GM23338 (cell line): ENCODE data around the gene SLC7A10. TPM values are rescaled to one million over a fixed set of nuclear protein-coding genes. Genes with fewer than 3 reads are reported as not detected.

Experiments
- ATAC-seq: fragments of 200-7000 bp; cut with Tn5 transposase; 3 replicates; pipeline ENCODE4 v1.9.1; 2020
- DNase-seq: peaks from one replicate; pipeline ENCODE4 v3.0.0-alpha.2; 2015; ENCODE audit warnings: low spot score
- H2AFZ ChIP-seq: fragments of 200-600 bp; sonication (generic); 2 replicates; pipeline ENCODE4 v1.8.0; 2016; ENCODE audit warnings: antibody characterized with exemption, mild to moderate bottlenecking, moderate library complexity
- H3F3A ChIP-seq: fragments of 200-600 bp; sonication (generic); replicated peaks from 2 replicates; pipeline ENCODE4 v1.8.0; 2017; ENCODE audit warnings: antibody characterized with exemption, mixed run types, low read depth
- H3K27ac ChIP-seq: fragments of 200-600 bp; sonication (generic); 2 replicates; pipeline ENCODE4 v1.6.1; 2016; ENCODE audit warnings: low read depth
- H3K27me3 ChIP-seq: fragments of 200-600 bp; sonication (generic); 2 replicates; pipeline ENCODE4 v1.8.0; 2016; ENCODE audit warnings: mild to moderate bottlenecking, mixed run types, moderate library complexity; ENCODE audit not compliant: insufficient read depth
- H3K36me3 ChIP-seq: fragments of 200-600 bp; sonication (generic); 2 replicates; pipeline ENCODE4 v1.8.0; 2016; ENCODE audit warnings: mild to moderate bottlenecking; ENCODE audit not compliant: insufficient read depth
- H3K4me1 ChIP-seq: fragments of 200-600 bp; sonication (generic); 2 replicates; pipeline ENCODE4 v1.8.0; 2016; ENCODE audit warnings: mild to moderate bottlenecking, moderate library complexity; ENCODE audit not compliant: insufficient read depth
- H3K4me2 ChIP-seq: fragments of 200-600 bp; sonication (generic); 2 replicates; pipeline ENCODE4 v1.7.1; 2017; ENCODE audit warnings: mixed run types
- H3K4me3 ChIP-seq: fragments of 200-600 bp; sonication (generic); 2 replicates; pipeline ENCODE4 v1.6.1; 2016; ENCODE audit warnings: mixed run types
- H3K79me2 ChIP-seq: fragments of 200-600 bp; sonication (generic); replicated peaks from 2 replicates; pipeline ENCODE4 v1.8.0; 2017; ENCODE audit warnings: mild to moderate bottlenecking; ENCODE audit not compliant: insufficient read depth
- H3K9me2 ChIP-seq: fragments of 200-600 bp; sonication (generic); 2 replicates; pipeline ENCODE4 v1.8.0; 2017; ENCODE audit not compliant: insufficient read depth
- H4K20me1 ChIP-seq: fragments of 200-600 bp; sonication (generic); replicated peaks from 2 replicates; pipeline ENCODE4 v1.8.0; 2017; ENCODE audit warnings: mild to moderate bottlenecking; ENCODE audit not compliant: insufficient read depth
- H3K27ac Mint-ChIP-seq: 2 replicates; pipeline ENCODE4 v1.8.0; 2020; ENCODE audit warnings: inconsistent platforms, mild to moderate bottlenecking, moderate library complexity, mixed read lengths
- H3K27me3 Mint-ChIP-seq: 3 replicates; pipeline ENCODE4 v1.8.0; 2022; ENCODE audit warnings: low read depth, mild to moderate bottlenecking, moderate library complexity, mixed read lengths, inconsistent platforms; ENCODE audit not compliant: insufficient read depth, poor library complexity
- H3K36me3 Mint-ChIP-seq: 3 replicates; pipeline ENCODE4 v1.8.0; 2021; ENCODE audit warnings: low read depth, mild to moderate bottlenecking, inconsistent platforms, moderate library complexity, mixed read lengths
- H3K4me1 Mint-ChIP-seq: 3 replicates; pipeline ENCODE4 v1.8.0; 2020; ENCODE audit warnings: mild to moderate bottlenecking, inconsistent platforms, mixed read lengths
- H3K4me3 Mint-ChIP-seq: 3 replicates; pipeline ENCODE4 v1.8.0; 2021; ENCODE audit warnings: moderate library complexity, mild to moderate bottlenecking, inconsistent platforms, mixed read lengths
- H3K9me3 Mint-ChIP-seq: 3 replicates; pipeline ENCODE4 v1.8.0; 2020; ENCODE audit warnings: moderate library complexity, mild to moderate bottlenecking, inconsistent platforms, mixed read lengths
- CTCF ChIP-seq, 2 experiments: fragments of 200-600 bp in 1 of 2; sonication (generic) in 1 of 2; conservative IDR thresholded peaks; 2 replicates each; pipeline versions ENCODE4 v1.5.1 to v1.6.1; 2016 to 2017; ENCODE audit warnings: antibody characterized with exemption in 2 of 2, low read depth in 2 of 2, mild to moderate bottlenecking in 2 of 2, moderate library complexity in 1 of 2
- EZH2 ChIP-seq: fragments of 200-600 bp; sonication (generic); IDR thresholded peaks from one replicate; pipeline ENCODE4 v1.8.0; 2017; ENCODE audit warnings: antibody characterized with exemption, mild to moderate bottlenecking, low read depth; ENCODE audit not compliant: unreplicated experiment
- NANOG ChIP-seq: IDR thresholded peaks from 2 replicates; pipeline ENCODE4 v1.6.1; 2016; ENCODE audit warnings: antibody characterized with exemption, borderline replicate concordance
- REST ChIP-seq: IDR thresholded peaks from one replicate; pipeline ENCODE4 v1.6.1; 2018; ENCODE audit warnings: antibody characterized with exemption; ENCODE audit not compliant: unreplicated experiment
- ZNF331 ChIP-seq: fragments of 250-450 bp; sonication (Bioruptor Pico); IDR thresholded peaks from 2 replicates; pipeline ENCODE4 v1.5.0; 2020; ENCODE audit warnings: low read depth, mild to moderate bottlenecking, moderate library complexity
- ZNF462 ChIP-seq: fragments of 250-450 bp; sonication (Bioruptor Pico); IDR thresholded peaks from 2 replicates; pipeline ENCODE4 v1.5.0; 2020; ENCODE audit warnings: mild to moderate bottlenecking, moderate library complexity
- polyA plus RNA-seq: library from polyadenylated mRNA; unstranded; fragments of >200 nt; fragmentation: Nextera tagmentation; extraction: Ambion mirVana; gene quantifications from 2 replicates; pipeline ENCODE4 v1.2.1, GENCODE V29; 2016
- total RNA-seq: library from RNA; depleted of rRNA; stranded (reverse); fragments of >200 nt; shearing (Covaris generic); gene quantifications from 2 replicates; pipeline ENCODE4 v1.2.3, GENCODE V29; 2014

The SLC7A10 gene
- total and polyA plus RNA-seq, 2 experiments from 2014 or later: 3.3 to 6.3 TPM

- no peak for TF ChIP-seq ZNF462 (CRISPR knock-in tag)
- no peak for TF ChIP-seq EZH2
- TF ChIP-seq REST: no peak
- no peak for TF ChIP-seq NANOG
These were observed 16.5 kb upstream of the SLC7A10 start (continued) for GRCh38 chr19:33242131-33242530.

- no peak overlapping the region for H3K4me3 ChIP-seq
- peaks cover 6% of the 10 kb centered on the region; the same call in 1 of the 2 replicates for H3K36me3 ChIP-seq
- DNase-seq (peak; percentile 55), ATAC-seq (peak; percentile 81)
- no peaks in the 10 kb centered on the region for H3K79me2 ChIP-seq
- Mint-ChIP-seq H3K27me3 (peaks cover 3% of the 10 kb centered on the region), H3K4me3 (no peak overlapping the region), H3K9me3 (peaks cover 18% of the 10 kb centered on the region), H3K36me3 (no peaks in the 10 kb centered on the region; the same call in 2 of the 3 replicates), H3K4me1 (0 out of 3 replicates have a peak, but pooled peaks cover 2% of the 10 kb centered on the region), H3K27ac (no peak overlapping the region)
- no peak overlapping the region for H3K4me2 ChIP-seq
- H3K9me2 ChIP-seq: no peaks in the 10 kb centered on the region
- H3K27ac ChIP-seq: no peak overlapping the region
- no peaks in the 10 kb centered on the region for H3K4me1 ChIP-seq
- no peaks in the 10 kb centered on the region for H3F3A ChIP-seq
- no peaks in the 10 kb centered on the region for H4K20me1 ChIP-seq
- no peak overlapping the region for H2AFZ ChIP-seq
- H3K27me3 ChIP-seq: no peaks in the 10 kb centered on the region
- TF ChIP-seq ZNF331 (CRISPR knock-in tag) (no peak), CTCF (conservative IDR thresholded peaks at IDR 0.05; ENCODE audit: low read depth in 2 of 2) (peak; percentile 62 to 77)
These were observed 16.0 kb upstream of the SLC7A10 start for GRCh38 chr19:33241530-33242101.
